Measurements from ENCODE around the gene UMAD1.
A peak's percentile ranks its signal among the peaks of the same experiment; 100 is the strongest.

UMAD1 gene

DNA sequence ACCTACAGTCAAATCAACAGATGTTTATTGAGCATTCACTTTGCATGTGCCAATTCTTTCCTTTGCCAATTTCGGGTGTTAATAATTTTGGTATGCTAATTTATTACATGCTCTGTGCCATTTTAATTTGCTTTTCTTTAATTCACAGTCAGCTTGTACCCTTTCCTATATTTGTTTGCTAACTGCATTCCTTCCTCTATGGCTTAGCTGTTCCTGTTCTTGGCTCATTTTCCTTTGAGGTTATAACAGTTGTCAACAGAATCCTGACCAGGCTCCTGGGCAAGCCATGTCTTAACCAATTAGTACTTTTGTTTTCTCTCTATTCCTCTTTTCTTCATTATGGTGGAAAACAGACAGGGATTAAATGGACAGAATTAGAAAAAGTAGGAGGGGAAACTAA lies 151.5 kb downstream of the UMAD1 start:
- H3K79me1 ChIP-seq (replicated peaks; ENCODE audit: low read length, poor library complexity, severe bottlenecking), result peaks cover 1% of the 10 kb centered on the region
- H3K14ac ChIP-seq (ENCODE audit: low read length in 2 of 2), result no peak overlapping the region
- H3K4me1 ChIP-seq (ENCODE audit: control insufficient read depth, insufficient read depth, low read depth, low read length), result peaks cover 2% of the 10 kb centered on the region
- no peak overlapping the region for H2BK120ac ChIP-seq (ENCODE audit: low read depth, low read length)
- no peak overlapping the region for H2AFZ ChIP-seq (ENCODE audit: low read depth, low read length)
- H4K91ac ChIP-seq (ENCODE audit: low read length), result no peak overlapping the region
- no peak overlapping the region for H3K9ac ChIP-seq (ENCODE audit: low read length)
- H2BK5ac ChIP-seq (ENCODE audit: low read depth, low read length, poor library complexity, severe bottlenecking), result no peak overlapping the region
- H3K27ac ChIP-seq (ENCODE audit: low read length, poor library complexity, severe bottlenecking), result no peak overlapping the region
- no peaks in the 10 kb centered on the region for H3K36me3 ChIP-seq (ENCODE audit: control insufficient read depth in 1 of 2, insufficient read depth in 2 of 2, low read depth in 1 of 2, low read length in 2 of 2)
- no peak overlapping the region for H3K4me2 ChIP-seq (ENCODE audit: low read length, poor library complexity, severe bottlenecking)
- no peak overlapping the region for H3K4me3 ChIP-seq (ENCODE audit: insufficient read depth in 1 of 2, low read depth in 1 of 2, low read length in 2 of 2)
- no peak overlapping the region for H3K18ac ChIP-seq (ENCODE audit: low read depth in 1 of 2, low read length in 2 of 2)
- H2AK5ac ChIP-seq (ENCODE audit: low read length, severe bottlenecking), result no peak overlapping the region
- H2BK15ac ChIP-seq (ENCODE audit: low read depth, poor library complexity, severe bottlenecking), result no peak overlapping the region
- no CpG with 5 or more reads among the region's 1 CpG for WGBS
- H3K9me3 ChIP-seq (ENCODE audit: control insufficient read depth, low read length), result no peaks in the 10 kb centered on the region
- H3K23ac ChIP-seq (ENCODE audit: low read length in 2 of 2), result no peak overlapping the region
- DNase-seq, result no peak
- H4K8ac ChIP-seq (ENCODE audit: low read length), result no peak overlapping the region
- H3K27me3 ChIP-seq (ENCODE audit: control insufficient read depth in 1 of 2, insufficient read depth in 1 of 2, low read length in 2 of 2), result no peaks in the 10 kb centered on the region
- no peak overlapping the region for H2BK12ac ChIP-seq (ENCODE audit: low read length in 2 of 2)
- H3K4ac ChIP-seq (ENCODE audit: low read depth in 1 of 2, low read length in 2 of 2), result no peak overlapping the region

DNA sequence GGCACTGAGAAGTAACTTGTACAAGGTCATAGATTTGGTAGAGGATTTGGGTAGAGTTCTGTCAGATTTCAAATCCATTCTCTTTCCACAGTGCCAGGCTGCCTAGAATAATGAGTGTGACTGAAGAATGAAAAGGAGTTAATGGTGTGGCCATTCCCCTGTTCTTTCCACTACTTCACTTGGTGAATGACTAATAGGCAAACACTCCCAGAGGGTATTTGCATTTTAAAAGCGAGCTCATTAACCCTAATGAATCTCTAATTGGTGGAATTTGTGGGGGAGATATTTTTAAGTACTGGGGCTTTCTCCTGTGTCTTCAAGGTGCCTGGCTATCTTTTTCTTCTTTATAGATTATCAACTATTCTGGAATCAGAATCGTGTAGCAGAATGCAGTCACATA lies 152.7 kb downstream of the UMAD1 start:
- Histone ChIP-seq H2AK5ac (ENCODE audit: low read length, severe bottlenecking) (no peak overlapping the region), H3K36me3 (ENCODE audit: control insufficient read depth in 1 of 2, insufficient read depth in 2 of 2, low read depth in 1 of 2, low read length in 2 of 2) (no peaks in the 10 kb centered on the region), H3K4ac (ENCODE audit: low read depth in 1 of 2, low read length in 2 of 2) (no peak overlapping the region)

DNA sequence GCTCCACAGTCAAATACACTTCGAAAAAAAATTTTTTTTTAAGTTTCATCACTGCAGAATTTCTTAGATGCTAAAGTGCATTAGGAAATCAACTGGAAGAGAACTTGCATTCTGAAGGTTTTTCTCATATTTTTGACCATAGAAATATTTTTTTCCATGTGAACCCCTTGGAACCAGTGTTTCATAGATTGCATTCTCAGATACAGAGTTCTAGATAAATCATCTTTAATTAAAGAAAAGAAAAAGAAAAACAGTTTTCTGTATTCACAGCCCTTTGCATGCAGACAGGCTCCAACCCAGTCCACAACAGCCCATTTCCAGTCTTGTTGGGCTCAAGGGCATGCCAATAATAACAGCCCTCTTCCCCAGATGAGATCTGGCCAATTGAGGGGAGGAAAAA lies 153.4 kb downstream of the UMAD1 start:
- no peaks in the 10 kb centered on the region for H3K9me3 ChIP-seq (ENCODE audit: control insufficient read depth, low read length)
- H2BK12ac ChIP-seq (ENCODE audit: low read length in 2 of 2), result no peak overlapping the region
- H2BK120ac ChIP-seq (ENCODE audit: low read depth, low read length), result no peak overlapping the region
- H3K9ac ChIP-seq (ENCODE audit: low read length), result no peak overlapping the region
- no peak for DNase-seq
- no peak overlapping the region for H3K14ac ChIP-seq (ENCODE audit: low read length in 2 of 2)
- peaks cover 2% of the 10 kb centered on the region for H3K79me1 ChIP-seq (replicated peaks; ENCODE audit: low read length, poor library complexity, severe bottlenecking)
- H2AK5ac ChIP-seq (ENCODE audit: low read length, severe bottlenecking), result no peak overlapping the region
- no peaks in the 10 kb centered on the region for H3K36me3 ChIP-seq (ENCODE audit: control insufficient read depth in 1 of 2, insufficient read depth in 2 of 2, low read depth in 1 of 2, low read length in 2 of 2)
- WGBS, result no CpG with 5 or more reads among the region's 1 CpG
- H2BK5ac ChIP-seq (ENCODE audit: low read depth, low read length, poor library complexity, severe bottlenecking), result no peak overlapping the region
- no peak overlapping the region for H3K4ac ChIP-seq (ENCODE audit: low read depth in 1 of 2, low read length in 2 of 2)
- H2BK15ac ChIP-seq (ENCODE audit: low read depth, poor library complexity, severe bottlenecking), result no peak overlapping the region
- H2AFZ ChIP-seq (ENCODE audit: low read depth, low read length), result no peak overlapping the region
- no peak overlapping the region for H3K4me2 ChIP-seq (ENCODE audit: low read length, poor library complexity, severe bottlenecking)
- peak overlapping the region; percentile 46 for H4K8ac ChIP-seq (ENCODE audit: low read length)
- no peaks in the 10 kb centered on the region for H3K27me3 ChIP-seq (ENCODE audit: control insufficient read depth in 1 of 2, insufficient read depth in 1 of 2, low read length in 2 of 2)
- peak overlapping the region in 1 of 2 experiments; percentile 69 for H3K18ac ChIP-seq (ENCODE audit: low read depth in 1 of 2, low read length in 2 of 2)
- peaks cover 2% of the 10 kb centered on the region for H3K4me1 ChIP-seq (ENCODE audit: control insufficient read depth, insufficient read depth, low read depth, low read length)
- no peak overlapping the region for H3K23ac ChIP-seq (ENCODE audit: low read length in 2 of 2)
- no peak overlapping the region for H3K4me3 ChIP-seq (ENCODE audit: insufficient read depth in 1 of 2, low read depth in 1 of 2, low read length in 2 of 2)
- H3K27ac ChIP-seq (ENCODE audit: low read length, poor library complexity, severe bottlenecking), result no peak overlapping the region
- H4K91ac ChIP-seq (ENCODE audit: low read length), result no peak overlapping the region

More for the DNA sequence above, 152.7 kb downstream of the UMAD1 start:
- Histone ChIP-seq H3K14ac (ENCODE audit: low read length in 2 of 2) (no peak overlapping the region), H3K79me1 (replicated peaks; ENCODE audit: low read length, poor library complexity, severe bottlenecking) (peaks cover 2% of the 10 kb centered on the region), H2BK15ac (ENCODE audit: low read depth, poor library complexity, severe bottlenecking) (no peak overlapping the region), H2AFZ (ENCODE audit: low read depth, low read length) (no peak overlapping the region), H4K8ac (ENCODE audit: low read length) (no peak overlapping the region), H3K9me3 (ENCODE audit: control insufficient read depth, low read length) (no peaks in the 10 kb centered on the region), H2BK5ac (ENCODE audit: low read depth, low read length, poor library complexity, severe bottlenecking) (no peak overlapping the region), H3K27ac (ENCODE audit: low read length, poor library complexity, severe bottlenecking) (no peak overlapping the region), H4K91ac (ENCODE audit: low read length) (no peak overlapping the region), H3K4me1 (ENCODE audit: control insufficient read depth, insufficient read depth, low read depth, low read length) (peaks cover 2% of the 10 kb centered on the region), H2BK120ac (ENCODE audit: low read depth, low read length) (no peak overlapping the region), H2BK12ac (ENCODE audit: low read length in 2 of 2) (no peak overlapping the region), H3K18ac (ENCODE audit: low read depth in 1 of 2, low read length in 2 of 2) (no peak overlapping the region), H3K27me3 (ENCODE audit: control insufficient read depth in 1 of 2, insufficient read depth in 1 of 2, low read length in 2 of 2) (no peaks in the 10 kb centered on the region), H3K4me3 (ENCODE audit: insufficient read depth in 1 of 2, low read depth in 1 of 2, low read length in 2 of 2) (no peak overlapping the region), H3K23ac (ENCODE audit: low read length in 2 of 2) (no peak overlapping the region), H3K9ac (ENCODE audit: low read length) (no peak overlapping the region), H3K4me2 (ENCODE audit: low read length, poor library complexity, severe bottlenecking) (no peak overlapping the region)
- no CpG with 5 or more reads among the region's 2 CpGs for WGBS
- no peak for DNase-seq

DNA sequence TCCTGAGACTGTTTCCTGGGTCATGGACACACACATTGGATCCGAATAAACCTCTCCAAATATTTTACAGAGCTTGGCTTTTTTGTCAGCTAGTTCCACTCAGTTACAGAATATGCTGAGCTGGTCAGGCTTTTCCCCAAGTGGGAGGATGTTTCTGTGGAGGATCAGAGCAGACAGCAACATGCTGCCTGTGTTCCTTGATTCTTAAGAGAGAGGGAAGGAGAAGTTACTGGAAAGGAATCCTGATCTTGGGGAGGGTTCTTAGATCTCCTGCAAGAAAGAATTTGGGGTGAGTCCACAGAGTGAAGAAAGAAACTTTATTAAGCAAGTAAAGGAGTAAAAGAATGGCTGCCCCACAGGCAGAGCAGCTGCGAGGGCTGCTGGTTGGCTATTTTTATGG lies 154.7 kb downstream of the UMAD1 start:
- peaks cover 2% of the 10 kb centered on the region for H3K79me1 ChIP-seq (replicated peaks; ENCODE audit: low read length, poor library complexity, severe bottlenecking)
- peak overlapping the region; percentile 6 for H3K27ac ChIP-seq (ENCODE audit: low read length, poor library complexity, severe bottlenecking)
- no peak overlapping the region for H4K91ac ChIP-seq (ENCODE audit: low read length)
- H3K18ac ChIP-seq (ENCODE audit: low read depth in 1 of 2, low read length in 2 of 2), result peak overlapping the region in 1 of 2 experiments; percentile 78
- DNase-seq, result no peak
- H3K9me3 ChIP-seq (ENCODE audit: control insufficient read depth, low read length), result no peaks in the 10 kb centered on the region
- H2BK5ac ChIP-seq (ENCODE audit: low read depth, low read length, poor library complexity, severe bottlenecking), result no peak overlapping the region
- no peak overlapping the region for H2BK15ac ChIP-seq (ENCODE audit: low read depth, poor library complexity, severe bottlenecking)
- H2AFZ ChIP-seq (ENCODE audit: low read depth, low read length), result no peak overlapping the region
- H3K4me1 ChIP-seq (ENCODE audit: control insufficient read depth, insufficient read depth, low read depth, low read length), result peaks cover 2% of the 10 kb centered on the region
- no peak overlapping the region for H2BK12ac ChIP-seq (ENCODE audit: low read length in 2 of 2)
- no peak overlapping the region for H3K23ac ChIP-seq (ENCODE audit: low read length in 2 of 2)
- no peak overlapping the region for H3K4me2 ChIP-seq (ENCODE audit: low read length, poor library complexity, severe bottlenecking)
- no peak overlapping the region for H3K14ac ChIP-seq (ENCODE audit: low read length in 2 of 2)
- H2AK5ac ChIP-seq (ENCODE audit: low read length, severe bottlenecking), result no peak overlapping the region
- H4K8ac ChIP-seq (ENCODE audit: low read length), result no peak overlapping the region
- no peak overlapping the region for H3K9ac ChIP-seq (ENCODE audit: low read length)
- no peaks in the 10 kb centered on the region for H3K36me3 ChIP-seq (ENCODE audit: control insufficient read depth in 1 of 2, insufficient read depth in 2 of 2, low read depth in 1 of 2, low read length in 2 of 2)
- H3K27me3 ChIP-seq (ENCODE audit: control insufficient read depth in 1 of 2, insufficient read depth in 1 of 2, low read length in 2 of 2), result no peaks in the 10 kb centered on the region
- WGBS, result 35% methylated on average over 2 of the region's 2 CpGs
- H3K4me3 ChIP-seq (ENCODE audit: insufficient read depth in 1 of 2, low read depth in 1 of 2, low read length in 2 of 2), result no peak overlapping the region
- no peak overlapping the region for H3K4ac ChIP-seq (ENCODE audit: low read depth in 1 of 2, low read length in 2 of 2)
- no peak overlapping the region for H2BK120ac ChIP-seq (ENCODE audit: low read depth, low read length)

Measured in mesenchymal stem cell (in vitro differentiated cells and primary cell).